Mesendoderm (in vitro differentiated cells): Measurements from ENCODE around the gene ASB15.

ENCODE experiments used
- DNase-seq: peaks from one replicate; pipeline ENCODE4 v3.0.0; 2013
- H2AK5ac ChIP-seq: 2 replicates; pipeline ENCODE4 v1.6.1; 2013; ENCODE audit warnings: low read length, inconsistent platforms
- H2BK120ac ChIP-seq: 2 replicates; pipeline ENCODE4 v1.6.1; 2013; ENCODE audit warnings: low read depth, mild to moderate bottlenecking, low read length, moderate library complexity, mixed read lengths
- H2BK15ac ChIP-seq: replicated peaks from 2 replicates; pipeline ENCODE4 v1.6.1; 2013; ENCODE audit warnings: low read depth, mild to moderate bottlenecking, moderate library complexity
- H2BK5ac ChIP-seq: 2 replicates; pipeline ENCODE4 v1.6.1; 2013; ENCODE audit warnings: low read length, inconsistent platforms
- H3K18ac ChIP-seq: 2 replicates; pipeline ENCODE4 v1.6.1; 2013; ENCODE audit warnings: mild to moderate bottlenecking, low read length, mixed read lengths
- H3K23ac ChIP-seq: one replicate; pipeline ENCODE4 v1.6.1; 2013; ENCODE audit warnings: low read length
- H3K27ac ChIP-seq: 2 replicates; pipeline ENCODE4 v1.5.1; 2013; ENCODE audit warnings: low read depth, mild to moderate bottlenecking, inconsistent platforms, low read length, moderate library complexity
- H3K27me3 ChIP-seq: 2 replicates; pipeline ENCODE4 v1.6.1; 2013; ENCODE audit warnings: low read length, control low read depth, mild to moderate bottlenecking, inconsistent platforms; ENCODE audit not compliant: insufficient read depth, poor library complexity
- H3K36me3 ChIP-seq: 2 replicates; pipeline ENCODE4 v1.6.1; 2013; ENCODE audit warnings: low read length, inconsistent platforms; ENCODE audit not compliant: control insufficient read depth, insufficient read depth
- H3K4ac ChIP-seq: one replicate; pipeline ENCODE4 v1.6.1; 2013; ENCODE audit warnings: low read depth, mild to moderate bottlenecking, low read length, moderate library complexity
- H3K4me1 ChIP-seq: 2 replicates; pipeline ENCODE4 v1.6.1; 2013; ENCODE audit warnings: low read depth, low read length, inconsistent platforms; ENCODE audit not compliant: control insufficient read depth
- H3K4me2 ChIP-seq: 2 replicates; pipeline ENCODE4 v1.6.1; 2013; ENCODE audit warnings: low read length
- H3K4me3 ChIP-seq: 2 replicates; pipeline ENCODE4 v1.5.1; 2013; ENCODE audit warnings: mild to moderate bottlenecking, low read length
- H3K56ac ChIP-seq: one replicate; pipeline ENCODE4 v1.6.1; 2013; ENCODE audit warnings: low read length
- H3K79me1 ChIP-seq: 2 replicates; pipeline ENCODE4 v1.6.1; 2013; ENCODE audit warnings: low read length, inconsistent platforms
- H3K79me2 ChIP-seq: 2 replicates; pipeline ENCODE4 v1.6.1; 2013; ENCODE audit warnings: mild to moderate bottlenecking, low read length; ENCODE audit not compliant: control insufficient read depth, insufficient read depth
- H3K9ac ChIP-seq: 2 replicates; pipeline ENCODE4 v1.6.1; 2013; ENCODE audit warnings: low read length, inconsistent platforms
- H4K5ac ChIP-seq: one replicate; pipeline ENCODE4 v1.6.1; 2013; ENCODE audit warnings: low read length
- H4K8ac ChIP-seq: one replicate; pipeline ENCODE4 v1.6.1; 2013; ENCODE audit warnings: low read depth, mild to moderate bottlenecking, control low read depth, low read length, moderate library complexity
- WGBS: extraction: QIAGEN DNeasy Blood & Tissue Kit; methylation state at CpG from one replicate; pipeline ENCODE4 v1.1.7; 2013; ENCODE audit warnings: low lambda C conversion rate, missing lambda C conversion rate; ENCODE audit not compliant: insufficient coverage; ENCODE audit errors: extremely low coverage; 5-methylcytosine and 5-hydroxymethylcytosine counted together

The ASB15 gene

DNA sequence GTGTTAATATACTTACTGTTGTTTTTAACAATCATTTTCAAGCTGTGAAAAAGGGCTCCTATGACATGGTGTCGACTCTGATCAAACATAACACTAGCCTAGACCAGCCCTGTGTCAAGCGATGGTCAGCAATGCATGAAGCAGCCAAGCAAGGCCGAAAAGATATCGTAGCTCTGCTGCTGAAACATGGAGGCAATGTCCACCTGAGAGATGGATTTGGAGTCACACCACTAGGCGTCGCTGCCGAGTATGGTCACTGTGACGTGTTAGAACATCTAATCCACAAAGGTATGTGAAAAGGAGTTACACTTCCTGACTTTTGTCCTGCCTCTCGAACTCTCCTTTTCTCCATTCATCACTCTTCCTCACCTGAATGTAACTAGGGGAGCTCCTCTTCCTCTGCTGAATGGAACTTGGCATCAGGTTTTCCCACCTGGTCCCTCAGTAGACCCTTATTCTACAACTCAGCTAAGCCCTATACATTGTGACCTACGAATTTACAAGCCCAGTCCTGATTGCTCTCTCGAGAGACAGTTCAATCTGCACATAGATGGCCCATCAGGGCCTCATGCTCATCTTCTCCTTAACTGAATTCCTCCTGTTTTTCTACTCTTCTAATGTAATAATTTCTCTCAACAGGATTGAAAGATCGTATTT lies 23.0 kb downstream of the ASB15 start:
- no peak overlapping the region for H3K4ac ChIP-seq
- no peak overlapping the region for H2BK5ac ChIP-seq
- WGBS = no CpG with 5 or more reads among the region's 12 CpGs
- no peak overlapping the region for H3K27ac ChIP-seq
- no peak overlapping the region for H4K8ac ChIP-seq
- no peak overlapping the region for H3K4me2 ChIP-seq
- no peaks in the 10 kb centered on the region for H3K27me3 ChIP-seq
- H3K79me2 ChIP-seq = no peaks in the 10 kb centered on the region
- H3K36me3 ChIP-seq = no peaks in the 10 kb centered on the region
- H2AK5ac ChIP-seq = no peak overlapping the region
- no peaks in the 10 kb centered on the region for H3K79me1 ChIP-seq
- no peak overlapping the region for H3K4me3 ChIP-seq
- no peaks in the 10 kb centered on the region for H3K4me1 ChIP-seq
- H3K56ac ChIP-seq = no peak overlapping the region
- H3K9ac ChIP-seq = no peak overlapping the region
- no peak overlapping the region for H4K5ac ChIP-seq
- H2BK120ac ChIP-seq = no peak overlapping the region
- no peak overlapping the region for H2BK15ac ChIP-seq
- no peak overlapping the region for H3K23ac ChIP-seq
- no peak overlapping the region for H3K18ac ChIP-seq
- DNase-seq = peak; percentile 85

DNA sequence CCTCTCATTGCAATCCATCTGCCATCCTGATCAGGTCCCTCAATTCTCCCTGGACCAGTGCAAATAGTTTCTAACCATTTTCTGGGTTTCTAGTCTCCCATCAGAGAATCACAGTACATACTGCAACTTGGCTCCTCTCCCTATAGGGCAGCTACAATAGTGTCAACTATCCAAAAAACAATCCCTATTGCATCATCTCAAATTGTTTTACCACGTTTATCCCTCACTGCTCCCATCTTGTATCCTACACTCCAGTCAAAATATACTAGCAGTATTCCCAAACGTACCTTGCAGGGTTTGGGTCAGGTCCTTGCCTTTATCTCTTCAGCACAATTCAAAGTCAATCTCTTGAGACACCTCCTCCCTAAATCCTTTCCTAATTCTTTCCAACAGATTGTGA lies 23.6 kb downstream of the ASB15 start:
- no peak overlapping the region for H3K4me2 ChIP-seq
- no peak overlapping the region for H3K56ac ChIP-seq
- no CpG with 5 or more reads among the region's 2 CpGs for WGBS

DNA sequence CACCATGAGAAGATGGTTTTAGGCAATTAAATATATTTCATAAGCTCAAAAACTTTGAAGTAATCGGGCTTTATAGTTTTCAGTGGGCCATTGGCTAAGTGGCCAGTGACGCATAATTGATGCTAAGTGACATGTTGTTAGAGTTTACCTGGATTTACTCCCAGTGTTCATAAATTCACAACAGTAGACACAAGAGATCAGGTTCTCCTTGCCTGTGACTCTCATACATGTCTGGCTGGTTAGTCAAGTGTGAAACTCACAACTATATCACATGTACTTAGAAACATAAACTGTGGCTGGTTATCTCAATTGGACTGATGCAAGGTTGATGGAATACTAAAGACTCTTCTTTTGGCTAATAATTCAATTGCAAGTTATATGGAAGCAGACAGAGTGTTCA lies 26.2 kb downstream of the ASB15 start:
- no peak overlapping the region for H2BK5ac ChIP-seq
- DNase-seq = no peak
- H3K4me1 ChIP-seq = no peaks in the 10 kb centered on the region
- no peak overlapping the region for H2AK5ac ChIP-seq
- H3K4me2 ChIP-seq = no peak overlapping the region
- H3K79me2 ChIP-seq = no peaks in the 10 kb centered on the region
- no peak overlapping the region for H3K27ac ChIP-seq
- no peak overlapping the region for H2BK120ac ChIP-seq
- no peak overlapping the region for H3K4me3 ChIP-seq
- no peaks in the 10 kb centered on the region for H3K79me1 ChIP-seq
- H2BK15ac ChIP-seq = no peak overlapping the region
- no peak overlapping the region for H4K8ac ChIP-seq
- no peak overlapping the region for H3K9ac ChIP-seq
- no peak overlapping the region for H3K4ac ChIP-seq
- H3K56ac ChIP-seq = no peak overlapping the region
- H3K27me3 ChIP-seq = no peaks in the 10 kb centered on the region
- H4K5ac ChIP-seq = no peak overlapping the region
- no CpG with 5 or more reads among the region's 2 CpGs for WGBS
- no peak overlapping the region for H3K23ac ChIP-seq
- no peak overlapping the region for H3K18ac ChIP-seq
- no peaks in the 10 kb centered on the region for H3K36me3 ChIP-seq

More for the DNA sequence above, 23.6 kb downstream of the ASB15 start:
- Histone ChIP-seq H2BK15ac (no peak overlapping the region), H3K23ac (no peak overlapping the region), H3K36me3 (no peaks in the 10 kb centered on the region), H4K5ac (no peak overlapping the region), H2AK5ac (no peak overlapping the region), H3K4me3 (no peak overlapping the region), H3K4me1 (no peaks in the 10 kb centered on the region), H3K9ac (no peak overlapping the region), H3K27me3 (no peaks in the 10 kb centered on the region), H3K79me1 (no peaks in the 10 kb centered on the region), H3K27ac (no peak overlapping the region), H3K18ac (no peak overlapping the region), H4K8ac (no peak overlapping the region), H2BK120ac (no peak overlapping the region), H3K79me2 (no peaks in the 10 kb centered on the region), H2BK5ac (no peak overlapping the region), H3K4ac (no peak overlapping the region)
- no peak for DNase-seq

DNA sequence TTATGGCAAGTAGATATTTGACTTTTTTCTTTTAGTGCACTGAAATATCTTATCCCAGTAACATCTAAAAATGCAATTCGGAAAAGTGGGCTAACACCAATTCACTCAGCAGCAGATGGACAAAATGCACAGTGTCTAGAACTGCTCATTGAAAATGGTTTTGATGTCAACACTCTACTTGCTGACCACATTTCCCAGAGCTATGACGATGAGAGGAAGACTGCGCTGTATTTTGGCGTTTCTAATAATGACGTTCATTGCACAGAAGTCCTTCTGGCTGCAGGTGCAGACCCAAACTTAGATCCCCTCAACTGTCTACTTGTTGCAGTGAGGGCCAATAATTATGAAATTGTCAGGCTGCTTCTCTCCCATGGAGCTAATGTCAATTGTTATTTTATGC lies 27.2 kb downstream of the ASB15 start:
- Histone ChIP-seq H3K4me3 (no peak overlapping the region), H3K56ac (no peak overlapping the region), H3K4me2 (no peak overlapping the region), H3K79me1 (no peaks in the 10 kb centered on the region), H3K4me1 (no peaks in the 10 kb centered on the region), H2BK120ac (no peak overlapping the region), H3K4ac (no peak overlapping the region), H3K27ac (no peak overlapping the region), H3K9ac (no peak overlapping the region), H3K27me3 (no peaks in the 10 kb centered on the region), H3K18ac (no peak overlapping the region), H2AK5ac (no peak overlapping the region), H2BK15ac (no peak overlapping the region), H4K5ac (no peak overlapping the region), H3K23ac (no peak overlapping the region), H2BK5ac (no peak overlapping the region), H3K79me2 (no peaks in the 10 kb centered on the region), H4K8ac (no peak overlapping the region), H3K36me3 (no peaks in the 10 kb centered on the region)
- no CpG with 5 or more reads among the region's 5 CpGs for WGBS
- DNase-seq = no peak

- Histone ChIP-seq H3K4me2 (no peak overlapping the region), H3K56ac (no peak overlapping the region), H2BK120ac (no peak overlapping the region), H4K8ac (no peak overlapping the region), H3K18ac (no peak overlapping the region), H3K4ac (no peak overlapping the region), H2AK5ac (no peak overlapping the region), H3K79me2 (no peaks in the 10 kb centered on the region), H3K9ac (no peak overlapping the region), H2BK15ac (no peak overlapping the region), H4K5ac (no peak overlapping the region), H3K79me1 (no peaks in the 10 kb centered on the region), H3K27ac (no peak overlapping the region), H3K4me1 (no peaks in the 10 kb centered on the region), H3K23ac (no peak overlapping the region), H3K4me3 (no peak overlapping the region), H3K27me3 (no peaks in the 10 kb centered on the region), H2BK5ac (no peak overlapping the region), H3K36me3 (no peaks in the 10 kb centered on the region)
- WGBS = no CpG with 5 or more reads among the region's 1 CpG
- DNase-seq = no peak
Measured at GRCh38 chr7:123629281-123629680, 27.7 kb downstream of the ASB15 start.

DNA sequence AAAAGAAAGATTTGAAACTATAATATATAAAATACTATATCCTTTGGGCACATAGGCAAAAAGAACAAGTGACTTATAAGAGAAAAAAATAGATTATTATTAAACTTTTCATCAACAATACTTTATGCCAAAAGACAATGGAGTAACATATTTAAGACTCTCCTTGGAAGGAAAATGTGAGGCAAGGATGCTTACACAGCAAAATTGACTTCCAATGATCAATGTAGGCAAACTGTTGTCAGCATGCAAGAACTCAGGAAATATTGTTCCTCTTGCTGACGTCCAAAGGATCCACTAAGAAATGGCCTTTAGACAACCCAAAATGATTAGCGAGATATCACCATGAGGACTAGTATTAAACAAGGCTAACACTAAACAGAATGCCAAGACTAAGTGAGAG lies 31.2 kb downstream of the ASB15 start:
- no peak overlapping the region for H3K4me2 ChIP-seq
- no peak overlapping the region for H2BK5ac ChIP-seq
- H3K9ac ChIP-seq = no peak overlapping the region
- no peaks in the 10 kb centered on the region for H3K79me2 ChIP-seq
- H3K4ac ChIP-seq = no peak overlapping the region
- DNase-seq = no peak
- H2BK15ac ChIP-seq = no peak overlapping the region
- H2AK5ac ChIP-seq = no peak overlapping the region
- H2BK120ac ChIP-seq = no peak overlapping the region
- no peak overlapping the region for H4K5ac ChIP-seq
- no peak overlapping the region for H3K4me3 ChIP-seq
- no peaks in the 10 kb centered on the region for H3K27me3 ChIP-seq
- no peak overlapping the region for H3K18ac ChIP-seq
- no peak overlapping the region for H3K23ac ChIP-seq
- no peak overlapping the region for H3K27ac ChIP-seq
- no peaks in the 10 kb centered on the region for H3K36me3 ChIP-seq
- H3K79me1 ChIP-seq = no peaks in the 10 kb centered on the region
- H3K56ac ChIP-seq = no peak overlapping the region
- WGBS = no CpG with 5 or more reads among the region's 2 CpGs
- no peak overlapping the region for H4K8ac ChIP-seq
- H3K4me1 ChIP-seq = no peaks in the 10 kb centered on the region
